Activated effector memory CD4-positive, alpha-beta T cell treated with anti-CD3 and anti-CD28 coated beads, Interleukin-2, amount 50 U/mL, for 16 hours (primary cell): ENCODE measurements around the gene GRB10.

ENCODE experiments used
- DNase-seq: peaks from one replicate; pipeline ENCODE4 v3.0.0-alpha.2; 2020

GRB10 gene

GRCh38 chr7:50782375-50783208, at the start of gene GRB10:
TSS of gene GRB10 (minus strand) at chr7:50782896. CDS start at chr7:50732322, 50,574 bp downstream.
- no peak for DNase-seq

GRCh38 chr7:50828801-50829200, 46.1 kb upstream of the GRB10 start:
- no peak for DNase-seq

DNA sequence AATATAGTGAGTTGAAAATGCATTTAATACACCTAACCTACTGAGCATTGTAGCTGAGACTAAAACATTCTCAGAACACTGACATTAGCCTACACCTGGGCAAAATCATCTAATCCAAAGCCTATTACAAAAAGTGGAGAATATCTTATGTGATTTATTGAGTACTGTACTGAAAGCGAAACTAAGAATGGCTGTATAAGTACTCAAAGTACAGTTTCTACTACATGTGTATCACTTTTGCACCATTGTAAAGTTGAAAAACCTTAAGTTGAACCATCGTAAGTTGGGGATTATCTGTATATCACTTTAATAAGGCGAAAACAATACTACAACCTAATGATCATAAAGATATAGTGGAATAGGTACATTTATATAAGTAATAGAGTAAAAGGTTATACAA, 45.4 kb upstream of the GRB10 start:
- no peak for DNase-seq

DNA sequence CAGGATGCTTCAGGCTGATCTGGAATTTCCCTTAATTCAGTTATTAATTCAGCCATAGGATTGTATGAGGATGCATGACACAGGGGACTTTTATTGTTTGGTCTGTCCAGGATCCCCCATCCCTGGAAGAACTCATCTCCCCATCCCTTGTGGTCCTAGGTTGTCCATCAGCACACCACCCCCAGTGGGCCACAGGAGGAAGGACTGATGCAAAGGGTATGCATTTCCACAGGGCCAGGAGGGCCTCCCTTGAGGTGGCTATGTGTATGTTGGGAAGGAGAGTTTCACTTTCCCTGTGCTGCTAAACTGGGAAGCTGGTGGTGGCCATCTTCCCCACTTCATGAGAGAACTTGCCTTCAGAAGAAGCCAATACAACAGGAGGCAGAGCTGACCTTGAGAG, 44.6 kb upstream of the GRB10 start:
- DNase-seq = no peak

GRCh38 chr7:50826371-50827172, 43.9 kb upstream of the GRB10 start:
- no peak for DNase-seq

DNA sequence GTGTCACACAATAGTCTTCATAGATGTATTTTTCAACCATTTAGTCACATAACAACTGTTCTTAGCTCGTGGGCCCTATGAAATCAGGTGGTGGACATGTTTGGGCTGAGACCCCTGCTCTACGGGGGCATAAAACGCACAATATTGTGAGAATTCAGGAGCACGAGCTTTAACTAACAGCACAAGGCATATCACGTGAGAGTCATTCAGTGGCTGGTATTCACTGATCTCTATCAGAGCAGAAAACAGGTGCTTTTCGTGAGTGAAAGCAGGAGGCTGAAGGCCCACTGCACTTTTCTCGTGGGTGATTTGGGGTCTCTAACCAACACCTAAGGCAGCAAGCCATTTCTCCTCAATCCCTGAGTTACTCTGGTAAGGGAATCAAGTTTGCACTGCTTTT, 42.8 kb upstream of the GRB10 start:
- DNase-seq = no peak

DNA sequence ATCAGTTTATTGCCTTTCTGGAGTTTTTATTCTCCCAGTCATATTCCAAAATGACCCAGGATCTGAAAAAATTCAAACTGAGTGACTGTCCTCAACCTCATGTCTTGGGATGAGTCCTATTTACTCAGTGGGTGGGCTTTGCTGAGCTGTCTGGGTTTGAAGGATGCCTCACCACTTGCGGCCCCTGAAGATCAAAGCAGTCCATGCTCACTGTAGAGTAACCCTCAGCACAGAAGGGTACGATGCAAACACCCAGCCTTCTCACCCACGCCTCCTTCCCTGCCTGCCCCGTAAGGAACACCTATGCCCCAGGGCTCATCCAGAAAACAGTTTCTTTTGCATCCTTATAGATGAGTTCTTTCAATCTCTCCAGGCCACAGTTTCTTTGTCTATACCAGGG, 42.2 kb upstream of the GRB10 start:
- DNase-seq = no peak

DNA sequence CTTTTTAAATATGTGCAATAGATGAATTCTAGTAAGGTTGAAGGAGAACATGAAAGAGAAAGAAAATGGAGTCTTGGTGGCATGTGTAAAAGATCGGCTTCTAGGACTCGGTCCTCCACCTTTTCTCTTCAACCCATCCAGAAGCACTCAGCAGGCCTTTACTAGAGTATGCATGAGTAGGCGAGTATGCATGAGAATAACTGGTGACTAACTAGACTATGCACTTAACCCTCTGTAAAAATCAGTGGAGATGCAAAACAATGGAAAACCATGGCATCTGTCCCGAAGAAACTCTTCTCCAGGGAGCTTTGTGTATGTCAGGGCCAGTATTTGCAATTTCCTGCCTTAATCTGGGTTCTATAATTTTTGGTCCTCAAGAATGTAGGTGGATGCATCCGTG, 40.0 kb upstream of the GRB10 start:
- no peak for DNase-seq

DNA sequence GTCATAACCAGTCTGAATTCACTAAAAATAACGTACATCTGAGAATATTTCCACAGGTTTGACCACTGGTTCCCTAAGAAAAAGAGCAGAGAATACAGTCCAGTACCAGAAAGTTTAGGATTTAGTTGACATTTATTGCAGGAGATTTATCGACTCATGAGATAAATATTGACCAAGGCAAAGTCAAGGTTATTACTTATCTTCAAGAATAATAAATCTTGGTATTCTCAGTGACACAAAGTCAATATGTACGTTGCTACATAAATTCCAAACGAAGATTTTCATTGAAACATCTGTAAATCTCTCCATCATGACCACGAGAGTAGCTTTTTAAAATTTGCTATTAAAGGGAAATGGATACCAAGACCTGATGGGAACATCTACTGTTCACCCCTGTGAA, 39.4 kb upstream of the GRB10 start:
- no peak for DNase-seq

DNA sequence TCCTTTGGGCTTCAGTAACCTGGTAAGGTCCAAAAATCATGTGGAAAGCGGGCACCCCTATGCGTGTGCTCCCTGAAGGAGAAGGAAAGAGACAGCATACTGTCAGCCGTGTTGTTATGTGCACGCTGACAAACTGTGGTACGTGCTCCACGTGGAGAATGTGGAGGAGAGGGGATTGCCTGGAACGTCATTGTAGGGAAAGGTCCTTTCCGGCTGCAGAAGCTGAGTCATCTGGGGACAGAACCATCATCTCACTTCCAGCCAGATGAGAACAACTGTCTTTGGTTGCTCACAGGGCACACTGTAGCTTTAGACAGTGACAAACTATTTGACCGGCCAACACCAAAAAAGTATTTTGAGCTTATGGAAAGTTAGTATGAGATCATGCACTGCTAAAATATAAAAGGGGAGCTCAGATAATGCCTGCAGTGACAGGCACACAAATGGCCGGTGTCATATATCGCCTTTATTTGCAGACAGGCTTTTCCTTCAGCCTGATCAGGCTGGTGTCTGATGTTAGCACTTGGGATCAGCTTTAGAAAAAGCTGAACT, 38.8 kb upstream of the GRB10 start:
- DNase-seq = no peak

GRCh38 chr7:50818324-50818723, 35.6 kb upstream of the GRB10 start:
- no peak for DNase-seq

- no peak for DNase-seq
Observed at GRCh38 chr7:50817561-50817960, 34.9 kb upstream of the GRB10 start.

- no peak for DNase-seq
Observed at GRCh38 chr7:50815138-50815537, 32.4 kb upstream of the GRB10 start.

GRCh38 chr7:50814166-50814565, 31.5 kb upstream of the GRB10 start:
- DNase-seq = no peak

GRCh38 chr7:50812841-50813475, 30.3 kb upstream of the GRB10 start:
- no peak for DNase-seq

GRCh38 chr7:50812094-50812493, 29.4 kb upstream of the GRB10 start:
- DNase-seq = no peak

DNA sequence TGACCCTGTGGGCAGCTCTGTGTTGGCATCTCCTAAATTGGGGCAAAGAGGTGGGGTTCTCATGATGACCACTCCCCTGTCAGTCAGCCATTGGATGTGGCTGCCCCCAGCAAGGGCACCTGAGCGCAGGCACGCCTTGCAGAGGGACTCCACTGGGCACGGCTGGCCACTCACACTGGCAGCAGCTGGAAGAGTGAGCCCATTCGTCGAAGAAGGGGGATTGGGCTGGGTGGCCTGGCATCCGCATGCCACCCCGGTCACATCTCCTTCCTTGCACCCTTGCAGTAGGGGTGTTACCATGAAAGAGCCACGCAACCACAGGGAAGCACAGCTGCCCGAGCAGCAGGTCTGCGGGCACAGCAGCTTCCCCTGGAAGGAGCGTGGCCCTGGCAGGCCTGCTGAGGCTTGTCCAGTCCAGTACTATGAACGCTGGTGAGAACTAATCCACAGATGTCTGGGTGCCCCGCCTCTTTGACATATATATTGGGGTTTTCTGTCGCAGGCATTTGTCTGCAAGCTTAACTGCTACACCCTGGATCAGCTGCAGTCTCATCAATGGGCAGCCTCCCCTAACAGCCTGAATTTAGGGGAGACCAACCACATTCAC, 25.7 kb upstream of the GRB10 start:
- DNase-seq = no peak

DNA sequence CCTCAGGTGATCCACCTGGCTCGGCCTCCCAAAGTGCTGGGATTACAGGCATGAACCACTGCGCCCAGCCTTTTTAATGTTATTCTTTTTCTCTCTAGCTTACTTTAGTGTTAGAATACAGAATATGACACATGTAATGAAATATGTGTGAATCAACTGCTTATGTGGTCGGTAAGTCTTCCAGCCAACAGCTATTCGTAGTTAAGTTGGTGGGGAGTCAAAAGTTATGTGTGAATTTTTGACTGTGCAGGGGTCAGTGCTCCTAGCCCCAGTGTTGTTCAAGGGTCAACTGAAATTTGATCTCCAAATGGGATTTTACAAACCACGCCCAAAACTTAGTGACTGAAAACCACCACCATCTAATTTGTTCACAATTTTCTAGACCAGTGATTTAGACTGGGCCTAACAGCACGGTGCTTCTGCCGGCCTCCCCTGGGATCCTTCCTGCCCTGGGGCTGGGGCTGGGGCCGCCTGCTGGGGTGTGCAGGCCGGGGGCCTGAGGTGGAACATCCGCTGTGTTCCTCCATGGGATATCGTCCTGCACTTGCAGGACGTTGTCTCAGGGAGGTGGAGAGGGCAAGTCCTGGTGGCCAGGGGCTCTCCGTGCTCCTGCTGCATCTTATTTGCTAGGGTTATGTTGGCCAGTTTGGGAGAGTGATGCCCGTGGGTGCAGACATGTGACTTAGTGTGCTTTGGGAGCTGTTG, 24.5 kb upstream of the GRB10 start:
- no peak for DNase-seq

GRCh38 chr7:50806143-50806542, 23.4 kb upstream of the GRB10 start:
- no peak for DNase-seq

DNA sequence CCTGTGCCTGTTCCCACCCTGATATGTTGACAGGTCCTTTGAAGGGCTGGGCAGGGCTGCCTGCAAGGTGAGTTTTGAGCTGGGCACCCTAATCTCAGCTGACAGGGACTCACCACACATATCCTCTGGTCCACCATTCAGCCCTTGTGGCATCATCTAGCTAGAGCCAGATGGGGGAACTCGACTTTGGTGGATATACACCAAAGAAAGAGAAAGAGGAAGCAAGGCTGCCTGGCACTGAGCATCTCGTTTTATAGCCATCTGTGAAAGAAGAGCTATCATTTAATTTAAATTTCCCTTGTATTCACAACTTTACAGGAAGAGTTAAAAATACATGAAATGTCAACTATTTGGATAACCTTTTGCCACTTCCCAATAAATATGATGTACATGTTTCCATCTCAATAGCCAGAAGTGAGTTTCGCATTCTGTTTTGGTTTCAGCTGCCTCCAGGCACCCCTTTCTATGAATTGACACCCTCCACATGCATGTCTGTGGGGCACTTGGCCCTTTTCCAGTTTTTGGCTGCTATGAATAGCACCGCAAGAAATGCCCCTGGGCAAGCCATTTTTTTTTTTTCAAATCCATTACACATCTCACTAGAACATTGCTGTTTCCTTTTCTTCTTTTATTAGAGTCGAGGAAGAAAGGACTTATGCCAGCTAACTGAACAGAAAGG, 22.9 kb upstream of the GRB10 start:
- DNase-seq = no peak
